ENCODE measurements around the gene PADI3. TPM values are rescaled to one million over a fixed set of nuclear protein-coding genes. Genes with fewer than 3 reads are reported as not detected.

The PADI3 gene
- total RNA-seq, 1 donor from 2014 or later, result 1.1 TPM

Small RNA genes lying within 50 kb of the gene (small RNA-seq; reads per million reads assigned to genes)
- not detected for gene MIR3972 (ENCODE audit: low replicate concordance)

Other genes starting within 250 kb of the PADI3 start
- gene ATP13A2, start 237.2 kb upstream of the PADI3 start, total RNA-seq, result 17.2 TPM
- 115 TPM for gene SDHB, start 195.1 kb upstream of the PADI3 start, total RNA-seq
- 291 TPM for gene PADI2, start 129.6 kb upstream of the PADI3 start, total RNA-seq
- 10.3 TPM for gene PADI1, start 44.0 kb upstream of the PADI3 start, total RNA-seq
- 1.8 TPM for gene PADI4, start 59.1 kb downstream of the PADI3 start, total RNA-seq
- gene PADI6, start 123.1 kb downstream of the PADI3 start, total RNA-seq, result not detected
- gene RCC2, start 190.6 kb downstream of the PADI3 start, total RNA-seq, result 42.5 TPM

Measured in tongue (tissue), 2 donors.